Neuronal stem cell (in vitro differentiated cells): ENCODE data around the gene RASAL2.

Source experiments
- DNase-seq: peaks from one replicate; pipeline ENCODE4 v3.0.0-alpha.2; 2013; ENCODE audit warnings: low spot score
- H2AFZ ChIP-seq: one replicate; pipeline ENCODE4 v1.6.1; 2013; ENCODE audit warnings: mild to moderate bottlenecking, low read length, inconsistent platforms
- H2AK5ac ChIP-seq: 2 replicates; pipeline ENCODE4 v1.6.1; 2013; ENCODE audit warnings: low read depth, mild to moderate bottlenecking, inconsistent platforms, low read length, moderate library complexity, mixed read lengths
- H2BK120ac ChIP-seq: 2 replicates; pipeline ENCODE4 v1.6.1; 2013; ENCODE audit warnings: low read depth, mild to moderate bottlenecking, inconsistent platforms, low read length, moderate library complexity, mixed read lengths
- H2BK12ac ChIP-seq: one replicate; pipeline ENCODE4 v1.6.1; 2013; ENCODE audit warnings: low read length, inconsistent platforms
- H2BK15ac ChIP-seq: 2 replicates; pipeline ENCODE4 v1.6.1; 2013; ENCODE audit warnings: mild to moderate bottlenecking, low read length, inconsistent platforms, mixed read lengths
- H2BK5ac ChIP-seq: one replicate; pipeline ENCODE4 v1.6.1; 2013; ENCODE audit warnings: inconsistent platforms, mild to moderate bottlenecking, low read length, moderate library complexity
- H3K14ac ChIP-seq: one replicate; pipeline ENCODE4 v1.6.1; 2013; ENCODE audit warnings: low read length, inconsistent platforms
- H3K18ac ChIP-seq: 2 replicates; pipeline ENCODE4 v1.6.1; 2013; ENCODE audit warnings: low read length, inconsistent platforms
- H3K23ac ChIP-seq: 2 replicates; pipeline ENCODE4 v1.6.1; 2013; ENCODE audit warnings: low read depth, mild to moderate bottlenecking, mixed read lengths, low read length, inconsistent platforms; ENCODE audit not compliant: poor library complexity
- H3K27ac ChIP-seq: replicated peaks from 3 replicates; pipeline ENCODE4 v1.5.1; 2013; ENCODE audit warnings: low read length, inconsistent platforms
- H3K27me3 ChIP-seq, 3 experiments: 2 replicates each; pipeline ENCODE4 v1.6.1; 2013; ENCODE audit warnings: low read length in 3 of 3, mild to moderate bottlenecking in 2 of 3, inconsistent platforms in 1 of 3, low read depth in 1 of 3, mixed read lengths in 1 of 3, moderate library complexity in 1 of 3; ENCODE audit not compliant: control insufficient read depth in 3 of 3, insufficient read depth in 3 of 3
- H3K36me3 ChIP-seq, 2 donors: replicated peaks in 1 of 2; 2 replicates each; pipeline ENCODE4 v1.6.1; 2013; ENCODE audit warnings: low read length in 2 of 2; ENCODE audit not compliant: control insufficient read depth in 2 of 2, insufficient read depth in 2 of 2
- H3K4ac ChIP-seq: 2 replicates; pipeline ENCODE4 v1.6.1; 2013; ENCODE audit warnings: inconsistent platforms, mild to moderate bottlenecking, low read length, moderate library complexity
- H3K4me1 ChIP-seq, 2 donors: 1 replicate in 1 of 2; 2 replicates in 1 of 2; pipeline ENCODE4 v1.6.1; 2013; ENCODE audit warnings: low read length in 2 of 2, low read depth in 1 of 2; ENCODE audit not compliant: control insufficient read depth in 2 of 2, insufficient read depth in 1 of 2
- H3K4me2 ChIP-seq: one replicate; pipeline ENCODE4 v1.6.1; 2013; ENCODE audit warnings: mild to moderate bottlenecking, low read length, inconsistent platforms; ENCODE audit not compliant: insufficient read depth, poor library complexity, severe bottlenecking
- H3K4me3 ChIP-seq, 2 donors: 2 replicates each; pipeline ENCODE4 v1.5.1; 2013; ENCODE audit warnings: low read length in 2 of 2, mild to moderate bottlenecking in 2 of 2, inconsistent platforms in 1 of 2, moderate library complexity in 1 of 2
- H3K79me1 ChIP-seq: one replicate; pipeline ENCODE4 v1.6.1; 2013; ENCODE audit warnings: low read depth, mild to moderate bottlenecking, inconsistent platforms, low read length, moderate library complexity
- H3K9ac ChIP-seq: one replicate; pipeline ENCODE4 v1.6.1; 2013; ENCODE audit warnings: mild to moderate bottlenecking, low read depth, low read length, inconsistent platforms; ENCODE audit not compliant: poor library complexity
- H3K9me3 ChIP-seq, 2 donors: replicated peaks in 1 of 2; 2 replicates each; pipeline versions ENCODE3 to v1.6.1; 2013; ENCODE audit warnings: low read length in 2 of 2, mild to moderate bottlenecking in 2 of 2, inconsistent platforms in 1 of 2, low read depth in 1 of 2, mixed read lengths in 1 of 2, moderate library complexity in 1 of 2; ENCODE audit not compliant: control insufficient read depth in 2 of 2, insufficient read depth in 1 of 2
- H4K8ac ChIP-seq: one replicate; pipeline ENCODE4 v1.6.1; 2013; ENCODE audit warnings: low read depth, mild to moderate bottlenecking, inconsistent platforms, low read length, moderate library complexity
- H4K91ac ChIP-seq: one replicate; pipeline ENCODE4 v1.6.1; 2013; ENCODE audit warnings: low read length, low read depth, mild to moderate bottlenecking, inconsistent platforms; ENCODE audit not compliant: poor library complexity
- WGBS, 2 donors: extraction: QIAGEN DNeasy Blood & Tissue Kit; methylation state at CpG; one replicate each; pipeline ENCODE4 v1.1.7; 2013; ENCODE audit warnings: missing lambda C conversion rate in 2 of 2, mixed read lengths in 1 of 2; ENCODE audit not compliant: insufficient read length in 2 of 2, insufficient replicate concordance in 1 of 2; ENCODE audit errors: extremely low coverage in 2 of 2; 5-methylcytosine and 5-hydroxymethylcytosine counted together

Gene RASAL2

DNA sequence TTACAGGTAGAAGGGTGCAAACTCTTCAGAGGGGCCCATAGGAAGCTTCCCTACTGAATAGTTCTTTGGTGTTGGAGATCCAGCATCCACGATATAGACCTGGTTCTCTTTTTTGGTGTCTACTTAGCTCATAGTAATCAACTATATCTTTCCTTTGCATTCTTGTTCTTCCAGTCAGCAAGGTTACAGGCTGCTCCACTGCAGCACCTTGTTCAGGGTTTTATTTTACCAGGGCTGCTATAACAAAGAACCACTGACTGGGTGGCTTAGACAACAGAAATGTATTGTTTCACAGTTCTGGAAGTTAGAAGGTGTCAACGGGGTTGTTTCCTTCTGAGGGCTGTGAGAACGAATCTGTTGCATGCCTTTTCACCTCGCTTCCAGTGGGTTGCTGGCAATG is 266.5 kb downstream of the RASAL2 start:
- Histone ChIP-seq H2BK120ac (no peak overlapping the region), H3K4me3 (no peak overlapping the region)
- WGBS, 2 donors, result no CpG with 5 or more reads among the region's 4 CpGs

DNA sequence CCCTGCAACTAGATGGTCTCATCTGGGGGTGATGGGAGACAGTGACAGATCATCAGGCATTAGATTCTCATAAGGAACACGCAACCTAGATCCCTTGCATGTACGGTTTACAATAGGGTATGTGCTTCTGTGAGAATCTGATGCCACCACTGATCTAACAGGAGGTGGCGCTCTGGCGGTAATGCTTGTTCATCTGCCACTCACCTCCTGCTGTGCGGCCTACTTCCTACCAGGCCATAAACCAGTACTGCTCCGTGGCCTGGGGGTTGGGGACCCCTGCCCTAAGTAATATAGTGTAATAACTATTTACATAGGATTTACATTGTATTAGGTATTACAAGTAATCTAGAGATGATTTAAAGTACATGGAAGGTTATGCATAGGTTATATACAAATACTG is 267.9 kb downstream of the RASAL2 start:
- Histone ChIP-seq H4K8ac (no peak overlapping the region), H3K9me3 (peaks cover 0 to 2% of the 10 kb centered on the region in 2 donors), H3K4me1 (peaks cover 0 to 2% of the 10 kb centered on the region in 2 donors), H3K27ac (no peak overlapping the region), H2BK12ac (no peak overlapping the region), H3K4ac (no peak overlapping the region), H3K79me1 (no peaks in the 10 kb centered on the region), H3K23ac (no peak overlapping the region), H3K18ac (no peak overlapping the region), H4K91ac (no peak overlapping the region), H2BK15ac (no peak overlapping the region), H2AFZ (no peak overlapping the region), H3K36me3 (no peaks in the 10 kb centered on the region), H2BK5ac (no peak overlapping the region), H3K27me3 (no peaks in the 10 kb centered on the region), H3K9ac (no peak overlapping the region), H2BK120ac (no peak overlapping the region), H3K4me3 (no peak overlapping the region), H3K4me2 (no peak overlapping the region), H3K14ac (no peak overlapping the region), H2AK5ac (no peak overlapping the region)
- WGBS, 2 donors, result no CpG with 5 or more reads among the region's 6 CpGs
- no peak for DNase-seq

More for the DNA sequence above, 266.5 kb downstream of the RASAL2 start:
- H2BK12ac ChIP-seq, result no peak overlapping the region
- H2AK5ac ChIP-seq, result no peak overlapping the region
- no peak overlapping the region for H3K9ac ChIP-seq
- H4K91ac ChIP-seq, result no peak overlapping the region
- DNase-seq, result no peak
- no peak overlapping the region for H4K8ac ChIP-seq
- no peak overlapping the region for H3K23ac ChIP-seq
- no peak overlapping the region for H3K4me2 ChIP-seq
- H2BK15ac ChIP-seq, result no peak overlapping the region
- no peak overlapping the region for H3K14ac ChIP-seq
- H2BK5ac ChIP-seq, result no peak overlapping the region
- H2AFZ ChIP-seq, result no peak overlapping the region
- peaks cover 0 to 2% of the 10 kb centered on the region in 2 donors for H3K4me1 ChIP-seq
- no peaks in the 10 kb centered on the region for H3K79me1 ChIP-seq
- H3K27ac ChIP-seq, result no peak overlapping the region
- peaks cover 0 to 2% of the 10 kb centered on the region in 2 donors for H3K9me3 ChIP-seq
- no peak overlapping the region for H3K4ac ChIP-seq
- H3K18ac ChIP-seq, result no peak overlapping the region
- H3K27me3 ChIP-seq, result no peaks in the 10 kb centered on the region
- H3K36me3 ChIP-seq, result no peaks in the 10 kb centered on the region

GRCh38 chr1:178362747-178363146 is 268.8 kb downstream of the RASAL2 start:
- Histone ChIP-seq H3K4ac (no peak overlapping the region), H3K36me3 (no peaks in the 10 kb centered on the region)
- no CpG with 5 or more reads among the region's 4 CpGs for WGBS, 2 donors

DNA sequence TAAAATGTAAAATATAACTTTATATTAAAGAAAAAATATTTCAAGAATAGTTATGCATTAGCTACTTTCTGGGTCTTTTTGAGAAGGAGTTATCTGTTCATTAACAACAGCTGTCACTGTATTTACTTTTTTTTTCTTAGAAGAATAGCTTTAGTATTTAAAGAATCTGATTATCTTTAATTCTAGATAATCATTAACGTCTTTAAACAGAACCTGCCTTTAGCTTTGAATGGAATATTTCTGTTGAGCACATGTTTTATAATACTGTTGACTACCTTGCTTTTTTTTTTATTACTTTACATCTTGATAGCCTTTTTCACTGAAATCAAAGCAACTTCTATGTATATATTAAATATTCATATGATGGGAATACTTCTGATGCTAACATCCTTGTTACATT is 270.9 kb downstream of the RASAL2 start:
- Histone ChIP-seq H3K4me1 (peaks cover 0 to 2% of the 10 kb centered on the region in 2 donors), H2AFZ (no peak overlapping the region), H2BK12ac (no peak overlapping the region), H3K4ac (no peak overlapping the region), H4K8ac (no peak overlapping the region), H3K14ac (no peak overlapping the region), H4K91ac (no peak overlapping the region), H3K27ac (no peak overlapping the region), H3K36me3 (no peaks in the 10 kb centered on the region), H2BK120ac (no peak overlapping the region), H3K9ac (no peak overlapping the region), H3K9me3 (peaks cover 0 to 2% of the 10 kb centered on the region in 2 donors), H2BK5ac (no peak overlapping the region), H3K4me3 (no peak overlapping the region), H3K23ac (no peak overlapping the region), H3K4me2 (no peak overlapping the region), H2AK5ac (no peak overlapping the region), H3K27me3 (no peaks in the 10 kb centered on the region), H3K18ac (no peak overlapping the region), H2BK15ac (no peak overlapping the region), H3K79me1 (no peaks in the 10 kb centered on the region)
- no peak for DNase-seq
- no CpG with 5 or more reads among the region's 1 CpG for WGBS, 2 donors

More at GRCh38 chr1:178362747-178363146, 268.8 kb downstream of the RASAL2 start:
- H3K23ac ChIP-seq, result no peak overlapping the region
- no peak for DNase-seq
- peaks cover 0 to 2% of the 10 kb centered on the region in 2 donors for H3K4me1 ChIP-seq
- no peak overlapping the region for H2BK120ac ChIP-seq
- no peak overlapping the region for H3K4me2 ChIP-seq
- H3K9ac ChIP-seq, result no peak overlapping the region
- H3K27me3 ChIP-seq, result no peaks in the 10 kb centered on the region
- no peak overlapping the region for H2BK15ac ChIP-seq
- H3K18ac ChIP-seq, result no peak overlapping the region
- no peaks in the 10 kb centered on the region for H3K79me1 ChIP-seq
- no peak overlapping the region for H2AFZ ChIP-seq
- no peak overlapping the region for H4K8ac ChIP-seq
- no peak overlapping the region for H2AK5ac ChIP-seq
- peaks cover 0 to 2% of the 10 kb centered on the region in 2 donors for H3K9me3 ChIP-seq
- H3K14ac ChIP-seq, result no peak overlapping the region
- H3K27ac ChIP-seq, result no peak overlapping the region
- no peak overlapping the region for H2BK12ac ChIP-seq
- no peak overlapping the region for H4K91ac ChIP-seq
- H3K4me3 ChIP-seq, result no peak overlapping the region
- H2BK5ac ChIP-seq, result no peak overlapping the region
